ENCODE measurements around the gene GABRB1. TPM values are rescaled to one million over a fixed set of nuclear protein-coding genes. Genes with fewer than 3 reads are reported as not detected.

The GABRB1 gene
- total RNA-seq, 5 donors from 2014 or later (not counting 1 experiment from before 2014, with no cell fraction given), result not detected

- Histone ChIP-seq H3K4me1 (ENCODE audit: control insufficient read depth in 1 of 2, extremely low read depth in 1 of 2, insufficient read depth in 2 of 2, low read length in 2 of 2) (no peaks in the 10 kb centered on the region), H3K27me3 (replicated peaks in 1 of 2; ENCODE audit: control insufficient read depth in 2 of 2, extremely low read depth in 1 of 2, insufficient read depth in 2 of 2, low read length in 1 of 2) (peaks cover 0 to 3% of the 10 kb centered on the region in 2 experiments), H3K27ac (ENCODE audit: low read length) (no peak overlapping the region), H3K9me3 (no peaks in the 10 kb centered on the region), H3K4me3 (ENCODE audit: control insufficient read depth in 1 of 2, extremely low read depth in 1 of 2, low read length in 1 of 2) (no peak overlapping the region), H3K36me3 (ENCODE audit: control insufficient read depth in 2 of 2, extremely low read depth in 1 of 2, insufficient read depth in 1 of 2, low read length in 1 of 2) (no peaks in the 10 kb centered on the region)
- Mint-ChIP-seq H3K4me1 (no peaks in the 10 kb centered on the region), H3K27me3 (peaks cover 0 to 4% of the 10 kb centered on the region in 2 donors), H3K36me3 (no peaks in the 10 kb centered on the region), H3K9me3 (no peaks in the 10 kb centered on the region), H3K27ac (no peak overlapping the region), H3K4me3 (no peak overlapping the region)
- DNase-seq (no peak), ATAC-seq (replicated peaks in 1 of 4) (no peak)
- WGBS (ENCODE audit: insufficient coverage), result no CpG with 5 or more reads among the region's 2 CpGs
- CTCF ChIA-PET, result interaction anchor here in 1 of 2 donors (0.5 kb wide), 1 partner anchor 114 kb away, joined by 3 read pairs; no protein-coding TSS in a partner anchor
- POLR2A ChIA-PET, result no interaction called here
These were observed 204.4 kb downstream of the GABRB1 start for GRCh38 chr4:47235721-47236120.

GRCh38 chr4:47238667-47239066, 207.3 kb downstream of the GABRB1 start:
- no peaks in the 10 kb centered on the region for H3K36me3 ChIP-seq (ENCODE audit: control insufficient read depth in 2 of 2, extremely low read depth in 1 of 2, insufficient read depth in 1 of 2, low read length in 1 of 2)
- Mint-ChIP-seq H3K27ac (no peak overlapping the region), H3K9me3 (no peaks in the 10 kb centered on the region), H3K4me1 (no peaks in the 10 kb centered on the region), H3K36me3 (no peaks in the 10 kb centered on the region), H3K27me3 (peaks cover 0 to 4% of the 10 kb centered on the region in 2 donors), H3K4me3 (no peak overlapping the region)
- no peak for DNase-seq
- no peaks in the 10 kb centered on the region for H3K9me3 ChIP-seq
- H3K27me3 ChIP-seq (replicated peaks in 1 of 2; ENCODE audit: control insufficient read depth in 2 of 2, extremely low read depth in 1 of 2, insufficient read depth in 2 of 2, low read length in 1 of 2), result peaks cover 0 to 3% of the 10 kb centered on the region in 2 experiments
- H3K4me1 ChIP-seq (ENCODE audit: control insufficient read depth in 1 of 2, extremely low read depth in 1 of 2, insufficient read depth in 2 of 2, low read length in 2 of 2), result no peaks in the 10 kb centered on the region
- H3K4me3 ChIP-seq (ENCODE audit: control insufficient read depth in 1 of 2, extremely low read depth in 1 of 2, low read length in 1 of 2), result no peak overlapping the region
- WGBS (ENCODE audit: insufficient coverage), result no CpG with 5 or more reads among the region's 1 CpG
- ChIA-PET CTCF (interaction anchor here in 1 of 2 donors (0.7 kb wide), 1 partner anchor 762 kb away, joined by 3 read pairs; no protein-coding TSS in a partner anchor), POLR2A (no interaction called here)
- ATAC-seq (replicated peaks in 1 of 4), result no peak
- no peak overlapping the region for H3K27ac ChIP-seq (ENCODE audit: low read length)

GRCh38 chr4:47239649-47240048, 208.3 kb downstream of the GABRB1 start:
- H3K4me1 ChIP-seq (ENCODE audit: control insufficient read depth in 1 of 2, extremely low read depth in 1 of 2, insufficient read depth in 2 of 2, low read length in 2 of 2), result no peaks in the 10 kb centered on the region
- no peaks in the 10 kb centered on the region for H3K4me1 Mint-ChIP-seq
- ATAC-seq (replicated peaks in 1 of 4) (no peak), DNase-seq (no peak)
- CTCF ChIA-PET, result no interaction called here
- no peak overlapping the region for H3K4me3 ChIP-seq (ENCODE audit: control insufficient read depth in 1 of 2, extremely low read depth in 1 of 2, low read length in 1 of 2)
- H3K27me3 Mint-ChIP-seq, result peaks cover 0 to 3% of the 10 kb centered on the region in 2 donors
- no peaks in the 10 kb centered on the region for H3K36me3 Mint-ChIP-seq
- no peaks in the 10 kb centered on the region for H3K9me3 Mint-ChIP-seq
- H3K27me3 ChIP-seq (replicated peaks in 1 of 2; ENCODE audit: control insufficient read depth in 2 of 2, extremely low read depth in 1 of 2, insufficient read depth in 2 of 2, low read length in 1 of 2), result peaks cover 0 to 3% of the 10 kb centered on the region in 2 experiments
- WGBS (ENCODE audit: insufficient coverage), result 63% methylated on average over 4 of the region's 4 CpGs
- H3K27ac Mint-ChIP-seq, result no peak overlapping the region
- no peak overlapping the region for H3K27ac ChIP-seq (ENCODE audit: low read length)
- H3K36me3 ChIP-seq (ENCODE audit: control insufficient read depth in 2 of 2, extremely low read depth in 1 of 2, insufficient read depth in 1 of 2, low read length in 1 of 2), result no peaks in the 10 kb centered on the region
- POLR2A ChIA-PET, result no interaction called here
- H3K4me3 Mint-ChIP-seq, result no peak overlapping the region
- H3K9me3 ChIP-seq, result no peaks in the 10 kb centered on the region

GRCh38 chr4:47251348-47252135, 220.2 kb downstream of the GABRB1 start:
- no peak overlapping the region for H3K27ac ChIP-seq (ENCODE audit: low read length)
- DNase-seq (no peak), ATAC-seq (replicated peaks in 1 of 4) (no peak)
- Mint-ChIP-seq H3K4me1 (no peaks in the 10 kb centered on the region), H3K36me3 (no peaks in the 10 kb centered on the region), H3K27me3 (peaks cover 0 to 7% of the 10 kb centered on the region in 2 donors), H3K4me3 (no peak overlapping the region), H3K27ac (no peak overlapping the region), H3K9me3 (peaks cover 0 to 3% (median 0%) of the 10 kb centered on the region in 3 donors)
- H3K4me3 ChIP-seq (ENCODE audit: control insufficient read depth in 1 of 2, extremely low read depth in 1 of 2, low read length in 1 of 2), result no peak overlapping the region
- H3K9me3 ChIP-seq, result no peaks in the 10 kb centered on the region
- 76% methylated on average over 5 of the region's 9 CpGs for WGBS (ENCODE audit: insufficient coverage)
- H3K4me1 ChIP-seq (ENCODE audit: control insufficient read depth in 1 of 2, extremely low read depth in 1 of 2, insufficient read depth in 2 of 2, low read length in 2 of 2), result no peaks in the 10 kb centered on the region
- POLR2A ChIA-PET, result no interaction called here
- peaks cover 0 to 2% of the 10 kb centered on the region in 2 experiments for H3K27me3 ChIP-seq (replicated peaks in 1 of 2; ENCODE audit: control insufficient read depth in 2 of 2, extremely low read depth in 1 of 2, insufficient read depth in 2 of 2, low read length in 1 of 2)
- H3K36me3 ChIP-seq (ENCODE audit: control insufficient read depth in 2 of 2, extremely low read depth in 1 of 2, insufficient read depth in 1 of 2, low read length in 1 of 2), result no peaks in the 10 kb centered on the region
- CTCF ChIA-PET, result no interaction called here

GRCh38 chr4:47263721-47264120, 232.4 kb downstream of the GABRB1 start:
- no peaks in the 10 kb centered on the region for H3K36me3 Mint-ChIP-seq
- H3K27me3 Mint-ChIP-seq, result peaks cover 0 to 3% of the 10 kb centered on the region in 2 donors
- no peak overlapping the region for H3K4me3 Mint-ChIP-seq

GRCh38 chr4:47270201-47270888, 239.0 kb downstream of the GABRB1 start:
- no peaks in the 10 kb centered on the region for H3K36me3 Mint-ChIP-seq
- Histone ChIP-seq H3K27me3 (replicated peaks in 1 of 2; ENCODE audit: control insufficient read depth in 2 of 2, extremely low read depth in 1 of 2, insufficient read depth in 2 of 2, low read length in 1 of 2) (no peaks in the 10 kb centered on the region), H3K36me3 (ENCODE audit: control insufficient read depth in 2 of 2, extremely low read depth in 1 of 2, insufficient read depth in 1 of 2, low read length in 1 of 2) (no peaks in the 10 kb centered on the region), H3K4me1 (ENCODE audit: control insufficient read depth in 1 of 2, extremely low read depth in 1 of 2, insufficient read depth in 2 of 2, low read length in 2 of 2) (no peaks in the 10 kb centered on the region), H3K9me3 (no peaks in the 10 kb centered on the region), H3K4me3 (ENCODE audit: control insufficient read depth in 1 of 2, extremely low read depth in 1 of 2, low read length in 1 of 2) (no peak overlapping the region), H3K27ac (ENCODE audit: low read length) (no peak overlapping the region)
- H3K4me3 Mint-ChIP-seq, result no peak overlapping the region
- POLR2A ChIA-PET, result no interaction called here
- peaks cover 0 to 10% of the 10 kb centered on the region in 2 donors for H3K27me3 Mint-ChIP-seq
- no peak overlapping the region for H3K27ac Mint-ChIP-seq
- 60% methylated on average over 1 of the region's 2 CpGs for WGBS (ENCODE audit: insufficient coverage)
- DNase-seq (no peak), ATAC-seq (replicated peaks in 1 of 4) (no peak)
- CTCF ChIA-PET, result interaction anchor here in 1 of 2 donors (0.6 kb wide), 1 partner anchor 31 kb away, joined by 4 read pairs; no protein-coding TSS in a partner anchor
- no peaks in the 10 kb centered on the region for H3K4me1 Mint-ChIP-seq
- H3K9me3 Mint-ChIP-seq, result no peaks in the 10 kb centered on the region

More at GRCh38 chr4:47263721-47264120, 232.4 kb downstream of the GABRB1 start:
- H3K4me1 Mint-ChIP-seq, result no peaks in the 10 kb centered on the region
- H3K36me3 ChIP-seq (ENCODE audit: control insufficient read depth in 2 of 2, extremely low read depth in 1 of 2, insufficient read depth in 1 of 2, low read length in 1 of 2), result no peaks in the 10 kb centered on the region
- no peak for ATAC-seq (replicated peaks in 1 of 4)
- DNase-seq, result no peak
- ChIA-PET CTCF (no interaction called here), POLR2A (no interaction called here)
- H3K4me1 ChIP-seq (ENCODE audit: control insufficient read depth in 1 of 2, extremely low read depth in 1 of 2, insufficient read depth in 2 of 2, low read length in 2 of 2), result no peaks in the 10 kb centered on the region
- H3K9me3 ChIP-seq, result no peaks in the 10 kb centered on the region
- no CpG with 5 or more reads among the region's 3 CpGs for WGBS (ENCODE audit: insufficient coverage)
- H3K4me3 ChIP-seq (ENCODE audit: control insufficient read depth in 1 of 2, extremely low read depth in 1 of 2, low read length in 1 of 2), result no peak overlapping the region
- H3K27ac Mint-ChIP-seq, result no peak overlapping the region
- no peaks in the 10 kb centered on the region for H3K27me3 ChIP-seq (replicated peaks in 1 of 2; ENCODE audit: control insufficient read depth in 2 of 2, extremely low read depth in 1 of 2, insufficient read depth in 2 of 2, low read length in 1 of 2)
- no peaks in the 10 kb centered on the region for H3K9me3 Mint-ChIP-seq
- H3K27ac ChIP-seq (ENCODE audit: low read length), result no peak overlapping the region
